ENCODE results near the gene RRAGC. TPM values are rescaled to one million over a fixed set of nuclear protein-coding genes. Genes with fewer than 3 reads are reported as not detected.

RRAGC gene
- total and polyA plus RNA-seq, 9 of the 15 experiments (the other 6 are each of a cell fraction or from before 2014, with no cell fraction given) = 3.9 to 16.9 (median 10.9) TPM

DNA sequence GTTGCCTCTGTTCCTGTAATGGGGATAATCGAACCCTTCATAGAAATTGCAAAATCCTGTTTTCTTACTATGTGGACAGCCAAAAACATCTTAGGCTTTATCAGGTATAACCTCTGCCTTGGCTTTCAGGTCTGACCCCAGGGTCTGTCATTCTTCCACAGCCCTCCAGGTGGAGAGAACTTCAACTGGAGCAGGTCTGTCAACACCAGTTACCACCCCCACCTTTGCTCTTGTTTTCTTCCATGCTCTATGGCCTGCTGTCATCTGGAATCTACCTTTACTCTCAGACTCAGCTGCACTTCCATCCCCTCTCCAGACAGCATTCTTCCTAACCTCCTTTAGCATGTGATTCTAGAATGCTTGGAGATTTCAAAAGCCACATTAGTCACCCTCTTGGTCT, 32.2 kb upstream of the RRAGC start (continued):
- TF ChIP-seq ZBTB33 (CRISPR knock-in tag; IDR thresholded peaks at IDR 0.05) = no peak
- TF ChIP-seq, protein P1, sequence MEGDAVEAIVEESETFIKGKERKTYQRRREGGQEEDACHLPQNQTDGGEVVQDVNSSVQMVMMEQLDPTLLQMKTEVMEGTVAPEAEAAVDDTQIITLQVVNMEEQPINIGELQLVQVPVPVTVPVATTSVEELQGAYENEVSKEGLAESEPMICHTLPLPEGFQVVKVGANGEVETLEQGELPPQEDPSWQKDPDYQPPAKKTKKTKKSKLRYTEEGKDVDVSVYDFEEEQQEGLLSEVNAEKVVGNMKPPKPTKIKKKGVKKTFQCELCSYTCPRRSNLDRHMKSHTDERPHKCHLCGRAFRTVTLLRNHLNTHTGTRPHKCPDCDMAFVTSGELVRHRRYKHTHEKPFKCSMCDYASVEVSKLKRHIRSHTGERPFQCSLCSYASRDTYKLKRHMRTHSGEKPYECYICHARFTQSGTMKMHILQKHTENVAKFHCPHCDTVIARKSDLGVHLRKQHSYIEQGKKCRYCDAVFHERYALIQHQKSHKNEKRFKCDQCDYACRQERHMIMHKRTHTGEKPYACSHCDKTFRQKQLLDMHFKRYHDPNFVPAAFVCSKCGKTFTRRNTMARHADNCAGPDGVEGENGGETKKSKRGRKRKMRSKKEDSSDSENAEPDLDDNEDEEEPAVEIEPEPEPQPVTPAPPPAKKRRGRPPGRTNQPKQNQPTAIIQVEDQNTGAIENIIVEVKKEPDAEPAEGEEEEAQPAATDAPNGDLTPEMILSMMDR (IDR thresholded peaks at IDR 0.05 in 2 of 3, conservative IDR thresholded peaks at IDR 0.05 in 1 of 3; ENCODE audit: insufficient read depth in 2 of 3, low read depth in 1 of 3, low read length in 3 of 3) = peak; percentile 40 to 46 (median 41); a peak in 4 of 6 replicates

DNA sequence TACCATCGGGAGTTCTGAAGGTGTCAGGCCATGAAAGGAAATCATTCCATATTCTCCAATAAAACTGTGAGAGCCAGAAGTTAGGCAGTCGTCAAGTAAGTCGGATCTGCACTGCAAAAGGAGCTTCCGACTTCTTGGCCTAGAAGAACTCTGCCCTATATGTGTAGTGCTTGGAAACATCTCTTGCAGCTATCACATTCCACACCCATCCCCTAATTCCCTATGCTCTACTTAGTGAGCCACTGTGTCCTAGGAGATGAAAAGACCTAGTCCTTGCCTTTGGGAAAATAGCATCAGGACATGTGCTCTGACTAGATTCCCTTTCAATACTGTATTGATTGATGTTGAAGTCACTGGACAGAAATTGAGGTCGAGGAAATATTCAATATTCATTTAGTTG, 30.0 kb upstream of the RRAGC start:
- Histone ChIP-seq H3K9me3 (replicated peaks; ENCODE audit: control insufficient read depth, insufficient read depth, low read depth, low read length) (no peaks in the 10 kb centered on the region), H3K9ac (ENCODE audit: insufficient read depth in 1 of 2, low read depth in 2 of 2, low read length in 2 of 2) (no peak overlapping the region), H3K9me1 (ENCODE audit: control insufficient read depth, insufficient read depth, low read length) (no peaks in the 10 kb centered on the region), H3K4me1 (replicated peaks in 1 of 2; ENCODE audit: control insufficient read depth in 2 of 2, insufficient read depth in 2 of 2, low read length in 2 of 2) (no peaks in the 10 kb centered on the region), H3K27me3 (ENCODE audit: control insufficient read depth in 2 of 2, insufficient read depth in 2 of 2, low read length in 2 of 2) (peaks cover 8 to 17% of the 10 kb centered on the region in 2 experiments; a peak in 4 of 5 replicates), H3K4me2 (ENCODE audit: insufficient read depth, low read length) (no peak overlapping the region), H3K79me2 (ENCODE audit: control insufficient read depth, insufficient read depth, low read length) (no peaks in the 10 kb centered on the region), H4K20me1 (replicated peaks; ENCODE audit: control insufficient read depth, insufficient read depth, low read length) (no peaks in the 10 kb centered on the region), H2AFZ (ENCODE audit: low read depth, low read length) (no peak overlapping the region), H3K4me3 (no peak overlapping the region), H3K36me3 (ENCODE audit: control insufficient read depth, insufficient read depth, low read length) (no peaks in the 10 kb centered on the region), H3K27ac (ENCODE audit: extremely low read depth, low read depth, low read length) (no peak overlapping the region)
- intact Hi-C loops (cut with micrococcal nuclease) (no loop called here), in situ Hi-C loops (cut with MboI) (no loop called here)
- no TSS peak for BruUV-seq (replicated peaks)
- DNase-seq (ENCODE audit: extremely low read depth in 1 of 4, low spot score in 3 of 4) = no peak
- CTCF ChIA-PET (ENCODE audit: low intra/inter-chr PET ratio) = no interaction called here
- ATAC-seq = no peak
- POLR2A ChIA-PET = interaction anchor here (0.8 kb wide), 1 partner anchor 12 kb away, joined by 4 read pairs; no protein-coding TSS in a partner anchor
- no peak for FAIRE-seq
- WGBS (ENCODE audit: insufficient coverage, low coverage, missing lambda C conversion rate) = 9% methylated on average over 5 of the region's 5 CpGs
- TF ChIP-seq RFX5 (IDR thresholded peaks at IDR 0.05; ENCODE audit: low read depth, low read length) = no peak
- TF ChIP-seq ZNF507 (tag; conservative IDR thresholded peaks at IDR 0.05) = no peak
- no peak for TF ChIP-seq PHF8 (IDR thresholded peaks at IDR 0.05; ENCODE audit: borderline replicate concordance, low read length)
- no peak for TF ChIP-seq SRF (CRISPR knock-in tag; IDR thresholded peaks at IDR 0.05)
- TF ChIP-seq POLR2H (tag; IDR thresholded peaks at IDR 0.05; ENCODE audit: low read depth) = no peak
- TF ChIP-seq POLR2B (IDR thresholded peaks at IDR 0.05; ENCODE audit: low read depth, partially characterized antibody) = no peak
- TF ChIP-seq TBL1XR1 (IDR thresholded peaks at IDR 0.05; ENCODE audit: low read length in 2 of 2) = no peak
- TF ChIP-seq ZNF398 (CRISPR knock-in tag; IDR thresholded peaks at IDR 0.05) = no peak
- no peak for TF ChIP-seq ZNF146 (CRISPR knock-in tag; IDR thresholded peaks at IDR 0.05; ENCODE audit: unreplicated experiment)
- TF ChIP-seq ETS2 (tag; IDR thresholded peaks at IDR 0.05; ENCODE audit: borderline replicate concordance, poor library complexity, severe bottlenecking) = no peak
- no peak for TF ChIP-seq KLF16 (IDR thresholded peaks at IDR 0.05)
- no peak for TF ChIP-seq FIP1L1 (IDR thresholded peaks at IDR 0.05; ENCODE audit: low read depth, low read length, poor library complexity, severe bottlenecking)
